ENCODE data around the gene TTYH2. TPM values are rescaled to one million over a fixed set of nuclear protein-coding genes. Genes with fewer than 3 reads are reported as not detected.
"Not testable (repeated sequence)": the region's sequence is repeated elsewhere in the genome, so short reads cannot be mapped to it uniquely, and the experiment has no call there.

TTYH2 gene
- total RNA-seq, 1 experiment from 2014 or later: 15.4 TPM

GRCh38 chr17:74281799-74282198 lies 68.4 kb downstream of the TTYH2 start:
- ChIA-PET CTCF (no interaction called here), POLR2A (ENCODE audit: low non-redundant PET) (interaction anchor here (0.6 kb wide), 1 partner anchor 858 kb away, joined by 3 read pairs; no protein-coding TSS in a partner anchor)
- no peak overlapping the region for H3K27ac ChIP-seq (ENCODE audit: low read depth, low read length, poor library complexity, severe bottlenecking)
- H3K4me1 ChIP-seq (ENCODE audit: insufficient read depth, low read length, poor library complexity, severe bottlenecking): no peaks in the 10 kb centered on the region
- H3K27me3 ChIP-seq (replicated peaks; ENCODE audit: insufficient read depth, low read depth, low read length, poor library complexity): no peaks in the 10 kb centered on the region
- no TSS peak for BruUV-seq (replicated peaks)
- H3K9me3 ChIP-seq (ENCODE audit: low read depth, low read length, poor library complexity, severe bottlenecking): no peaks in the 10 kb centered on the region
- H3K36me3 ChIP-seq (ENCODE audit: insufficient read depth, low read length, poor library complexity, severe bottlenecking): no peaks in the 10 kb centered on the region
- H3K4me3 ChIP-seq (ENCODE audit: low read depth, low read length, poor library complexity, severe bottlenecking): no peak overlapping the region
- TF ChIP-seq EZH2 (IDR thresholded peaks at IDR 0.05; ENCODE audit: borderline replicate concordance, low read depth, low read length, poor library complexity, severe bottlenecking) (no peak), CTCF (conservative IDR thresholded peaks at IDR 0.05; ENCODE audit: low read depth, low read length) (no peak)
- no peak for DNase-seq (ENCODE audit: low spot score)
- intact Hi-C loops (cut with micrococcal nuclease; ENCODE audit: unreplicated experiment): no loop called here

DNA sequence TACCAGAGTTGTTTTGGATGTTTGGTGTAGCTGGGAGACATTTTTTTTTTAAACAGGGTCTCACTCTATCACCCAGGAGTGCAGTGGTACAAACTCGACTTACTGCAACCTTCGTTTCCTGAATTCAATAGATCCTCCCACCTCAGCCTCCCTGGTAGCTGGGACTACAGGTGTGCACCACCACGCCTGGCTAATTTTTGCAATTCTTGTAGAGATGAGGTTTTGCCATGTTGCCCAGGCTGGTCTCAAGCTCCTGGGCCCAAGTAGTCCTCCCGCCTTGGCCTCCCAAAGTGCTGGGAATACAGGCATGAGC lies 68.9 kb downstream of the TTYH2 start:
- H3K4me3 ChIP-seq (ENCODE audit: low read depth, low read length, poor library complexity, severe bottlenecking); H3K36me3 ChIP-seq (ENCODE audit: insufficient read depth, low read length, poor library complexity, severe bottlenecking); intact Hi-C loops (cut with micrococcal nuclease; ENCODE audit: unreplicated experiment); H3K9me3 ChIP-seq (ENCODE audit: low read depth, low read length, poor library complexity, severe bottlenecking); DNase-seq (ENCODE audit: low spot score); BruUV-seq (replicated peaks); H3K27ac ChIP-seq (ENCODE audit: low read depth, low read length, poor library complexity, severe bottlenecking); H3K27me3 ChIP-seq (replicated peaks; ENCODE audit: insufficient read depth, low read depth, low read length, poor library complexity); H3K4me1 ChIP-seq (ENCODE audit: insufficient read depth, low read length, poor library complexity, severe bottlenecking); CTCF ChIA-PET: not testable (repeated sequence)
- POLR2A ChIA-PET (ENCODE audit: low non-redundant PET): interaction anchor here (0.6 kb wide), 1 partner anchor 857 kb away, joined by 3 read pairs; no protein-coding TSS in a partner anchor

DNA sequence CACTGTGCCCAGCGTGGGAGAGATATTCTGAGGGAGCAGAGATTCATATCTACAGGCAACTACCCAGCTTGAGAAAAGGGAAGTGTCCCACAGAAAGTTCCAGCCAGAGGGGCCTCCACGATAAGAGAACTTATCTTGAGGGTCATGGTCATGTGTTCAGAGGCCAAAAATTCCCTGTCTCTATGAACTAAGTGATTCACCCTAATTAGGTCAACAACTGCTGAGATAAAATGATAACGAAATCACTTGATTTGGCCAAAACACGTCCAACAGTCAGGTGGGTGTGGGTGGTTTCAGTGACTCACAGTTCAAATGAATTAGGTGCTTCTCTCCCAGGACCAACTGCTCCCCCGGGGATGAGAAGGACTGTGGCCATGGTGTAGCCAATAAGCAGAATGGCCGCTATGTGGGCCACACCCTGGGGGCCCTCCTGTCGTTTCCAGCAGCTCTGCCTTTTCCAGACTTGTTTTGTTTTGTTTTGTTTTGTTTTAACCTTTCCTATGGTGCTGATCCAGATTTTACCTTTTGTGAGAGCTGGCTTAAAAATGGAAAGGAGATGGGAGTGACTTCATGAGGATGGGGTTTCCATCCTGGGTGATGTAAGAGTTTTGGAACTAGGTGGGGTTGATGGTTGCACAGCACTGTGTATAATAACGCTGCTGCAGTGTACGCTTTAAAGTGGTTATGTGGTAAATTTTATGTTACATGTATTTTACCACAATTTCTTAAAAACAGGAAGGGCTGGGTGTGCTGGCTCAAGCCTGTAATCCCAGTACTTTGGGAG lies 69.4 kb downstream of the TTYH2 start:
- POLR2A ChIA-PET (ENCODE audit: low non-redundant PET): no interaction called here
- Histone ChIP-seq H3K4me1 (ENCODE audit: insufficient read depth, low read length, poor library complexity, severe bottlenecking) (no peaks in the 10 kb centered on the region), H3K4me3 (ENCODE audit: low read depth, low read length, poor library complexity, severe bottlenecking) (no peak overlapping the region), H3K36me3 (ENCODE audit: insufficient read depth, low read length, poor library complexity, severe bottlenecking) (no peaks in the 10 kb centered on the region), H3K27me3 (replicated peaks; ENCODE audit: insufficient read depth, low read depth, low read length, poor library complexity) (no peaks in the 10 kb centered on the region), H3K27ac (ENCODE audit: low read depth, low read length, poor library complexity, severe bottlenecking) (no peak overlapping the region), H3K9me3 (ENCODE audit: low read depth, low read length, poor library complexity, severe bottlenecking) (no peaks in the 10 kb centered on the region)
- no TSS peak for BruUV-seq (replicated peaks)
- intact Hi-C loops (cut with micrococcal nuclease; ENCODE audit: unreplicated experiment): no loop called here
- CTCF ChIA-PET: no interaction called here
- DNase-seq (ENCODE audit: low spot score): no peak
- TF ChIP-seq CTCF (conservative IDR thresholded peaks at IDR 0.05; ENCODE audit: low read depth, low read length) (no peak), EZH2 (IDR thresholded peaks at IDR 0.05; ENCODE audit: borderline replicate concordance, low read depth, low read length, poor library complexity, severe bottlenecking) (no peak)

DNA sequence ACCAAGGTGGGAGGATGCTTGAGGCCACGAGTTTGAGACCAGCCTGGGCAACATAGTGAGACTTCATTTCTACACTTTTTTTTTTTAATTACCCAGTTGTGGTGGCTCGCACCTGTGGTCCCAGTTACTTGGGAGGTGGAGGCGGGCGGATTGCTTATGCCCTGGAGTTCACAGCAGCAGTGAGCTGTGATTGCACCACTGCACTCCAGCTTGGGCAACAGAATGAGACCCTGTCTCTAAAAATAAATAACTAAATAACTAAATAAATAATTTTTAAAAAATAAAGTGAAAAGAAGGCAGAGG lies 70.0 kb downstream of the TTYH2 start:
- no peak overlapping the region for H3K4me3 ChIP-seq (ENCODE audit: low read depth, low read length, poor library complexity, severe bottlenecking)
- H3K27ac ChIP-seq (ENCODE audit: low read depth, low read length, poor library complexity, severe bottlenecking): no peak overlapping the region
- DNase-seq (ENCODE audit: low spot score): no peak
- no peaks in the 10 kb centered on the region for H3K9me3 ChIP-seq (ENCODE audit: low read depth, low read length, poor library complexity, severe bottlenecking)
- intact Hi-C loops (cut with micrococcal nuclease; ENCODE audit: unreplicated experiment): no loop called here
- POLR2A ChIA-PET (ENCODE audit: low non-redundant PET): no interaction called here
- TF ChIP-seq CTCF (conservative IDR thresholded peaks at IDR 0.05; ENCODE audit: low read depth, low read length) (no peak), EZH2 (IDR thresholded peaks at IDR 0.05; ENCODE audit: borderline replicate concordance, low read depth, low read length, poor library complexity, severe bottlenecking) (no peak)
- no peaks in the 10 kb centered on the region for H3K27me3 ChIP-seq (replicated peaks; ENCODE audit: insufficient read depth, low read depth, low read length, poor library complexity)
- CTCF ChIA-PET: interaction anchor here (0.7 kb wide), 2 partner anchors 84 to 537 kb away, joined by 3 to 6 read pairs; no protein-coding TSS in a partner anchor
- no peaks in the 10 kb centered on the region for H3K4me1 ChIP-seq (ENCODE audit: insufficient read depth, low read length, poor library complexity, severe bottlenecking)
- H3K36me3 ChIP-seq (ENCODE audit: insufficient read depth, low read length, poor library complexity, severe bottlenecking): no peaks in the 10 kb centered on the region
- no TSS peak for BruUV-seq (replicated peaks)
